ENCODE data around the gene CCL21.

- TF ChIP-seq TEAD4 (IDR thresholded peaks at IDR 0.05; ENCODE audit: low read depth, low read length) (no peak), CTCF (IDR thresholded peaks at IDR 0.05; ENCODE audit: control extremely low read depth in 1 of 3, insufficient read depth in 1 of 3, low read depth in 1 of 3, low read length in 3 of 3) (no peak), SRF (IDR thresholded peaks at IDR 0.05; ENCODE audit: low read depth, low read length) (no peak), CEBPB (IDR thresholded peaks at IDR 0.05; ENCODE audit: low read depth, low read length) (no peak), POLR2AphosphoS5 (IDR thresholded peaks at IDR 0.05; ENCODE audit: low read depth, low read length) (no peak), SP4 (IDR thresholded peaks at IDR 0.05; ENCODE audit: low read length) (no peak), KDM1A (IDR thresholded peaks at IDR 0.05; ENCODE audit: borderline replicate concordance, low read length) (no peak), JUN (IDR thresholded peaks at IDR 0.05; ENCODE audit: low read depth, low read length) (no peak), POLR2A (IDR thresholded peaks at IDR 0.05; ENCODE audit: control extremely low read depth in 1 of 2, low read depth in 2 of 2, low read length in 2 of 2) (no peak), RFX5 (IDR thresholded peaks at IDR 0.05; ENCODE audit: borderline replicate concordance, low read depth, low read length) (no peak), EP300 (IDR thresholded peaks at IDR 0.05; ENCODE audit: borderline replicate concordance in 1 of 2, low read depth in 2 of 2, low read length in 2 of 2) (no peak), ATF3 (IDR thresholded peaks at IDR 0.05; ENCODE audit: insufficient read depth, low read depth, low read length) (no peak)
- TF ChIP-seq, protein P1, sequence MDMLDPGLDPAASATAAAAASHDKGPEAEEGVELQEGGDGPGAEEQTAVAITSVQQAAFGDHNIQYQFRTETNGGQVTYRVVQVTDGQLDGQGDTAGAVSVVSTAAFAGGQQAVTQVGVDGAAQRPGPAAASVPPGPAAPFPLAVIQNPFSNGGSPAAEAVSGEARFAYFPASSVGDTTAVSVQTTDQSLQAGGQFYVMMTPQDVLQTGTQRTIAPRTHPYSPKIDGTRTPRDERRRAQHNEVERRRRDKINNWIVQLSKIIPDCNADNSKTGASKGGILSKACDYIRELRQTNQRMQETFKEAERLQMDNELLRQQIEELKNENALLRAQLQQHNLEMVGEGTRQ (IDR thresholded peaks at IDR 0.05; ENCODE audit: low read length): no peak
Observed at GRCh38 chr9:34659592-34660253, 50.2 kb downstream of the CCL21 start.

Measured in H1 (cell line).